ENCODE results near the gene PEA15. TPM values are rescaled to one million over a fixed set of nuclear protein-coding genes. Genes with fewer than 3 reads are reported as not detected.

PEA15 gene
- total RNA-seq, 2 donors from 2014 or later, result 50.4 to 184 TPM

DNA sequence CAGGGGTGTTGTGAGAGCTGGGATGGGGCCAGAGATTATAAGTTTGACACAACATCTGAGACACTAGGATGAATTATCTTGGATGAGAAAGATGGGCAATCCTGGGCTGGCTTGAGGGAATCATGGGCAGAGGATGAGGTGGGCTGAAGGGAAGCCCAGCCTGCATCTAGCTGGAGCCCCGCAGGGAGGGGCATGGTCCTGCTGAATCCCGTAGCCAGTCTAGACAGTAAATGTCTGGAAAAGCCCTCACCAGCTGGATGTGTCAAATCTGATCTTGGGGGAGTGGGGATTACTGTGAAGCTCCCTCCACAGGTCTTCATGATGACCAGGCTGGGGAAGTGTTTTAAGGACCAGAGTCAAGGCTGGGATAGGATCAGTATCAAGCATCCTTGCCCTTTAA, 18.5 kb upstream of the PEA15 start:
- Histone ChIP-seq H3K9me3 (no peaks in the 10 kb centered on the region), H3K4me3 (no peak overlapping the region), H3K27ac (no peak overlapping the region), H3K27me3 (replicated peaks; ENCODE audit: insufficient read depth) (no peaks in the 10 kb centered on the region), H3K36me3 (no peaks in the 10 kb centered on the region), H3K4me1 (replicated peaks) (no peaks in the 10 kb centered on the region)
- no peak for DNase-seq (ENCODE audit: low spot score)
- TF ChIP-seq POLR2AphosphoS5 (IDR thresholded peaks at IDR 0.05), result no peak
- TF ChIP-seq, protein P1, sequence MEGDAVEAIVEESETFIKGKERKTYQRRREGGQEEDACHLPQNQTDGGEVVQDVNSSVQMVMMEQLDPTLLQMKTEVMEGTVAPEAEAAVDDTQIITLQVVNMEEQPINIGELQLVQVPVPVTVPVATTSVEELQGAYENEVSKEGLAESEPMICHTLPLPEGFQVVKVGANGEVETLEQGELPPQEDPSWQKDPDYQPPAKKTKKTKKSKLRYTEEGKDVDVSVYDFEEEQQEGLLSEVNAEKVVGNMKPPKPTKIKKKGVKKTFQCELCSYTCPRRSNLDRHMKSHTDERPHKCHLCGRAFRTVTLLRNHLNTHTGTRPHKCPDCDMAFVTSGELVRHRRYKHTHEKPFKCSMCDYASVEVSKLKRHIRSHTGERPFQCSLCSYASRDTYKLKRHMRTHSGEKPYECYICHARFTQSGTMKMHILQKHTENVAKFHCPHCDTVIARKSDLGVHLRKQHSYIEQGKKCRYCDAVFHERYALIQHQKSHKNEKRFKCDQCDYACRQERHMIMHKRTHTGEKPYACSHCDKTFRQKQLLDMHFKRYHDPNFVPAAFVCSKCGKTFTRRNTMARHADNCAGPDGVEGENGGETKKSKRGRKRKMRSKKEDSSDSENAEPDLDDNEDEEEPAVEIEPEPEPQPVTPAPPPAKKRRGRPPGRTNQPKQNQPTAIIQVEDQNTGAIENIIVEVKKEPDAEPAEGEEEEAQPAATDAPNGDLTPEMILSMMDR (IDR thresholded peaks at IDR 0.05), result no peak
- TF ChIP-seq POLR2A (IDR thresholded peaks at IDR 0.05), result no peak
- intact Hi-C loops (cut with DNase I), result no loop called here
- 56% methylated on average over 2 of the region's 2 CpGs for WGBS

DNA sequence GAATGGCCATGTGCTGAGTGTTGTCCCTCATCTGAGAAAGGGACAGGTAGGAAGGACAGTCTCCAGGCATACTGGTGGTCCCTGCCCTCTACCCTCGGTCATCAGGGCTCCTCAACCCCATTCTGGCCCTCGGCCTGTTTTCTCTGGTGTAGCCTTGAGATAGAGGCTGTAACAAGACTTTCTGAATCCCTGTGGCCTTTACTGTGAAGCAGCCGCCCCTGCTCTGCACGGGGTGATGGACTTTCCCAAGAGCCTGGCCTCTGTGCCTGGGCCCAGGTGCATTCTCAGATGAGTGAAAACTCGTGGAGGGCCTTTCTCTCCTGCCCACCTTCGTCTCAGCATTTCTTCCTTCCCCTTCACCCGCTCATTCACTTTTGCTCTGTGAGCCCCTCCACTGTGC, 17.8 kb upstream of the PEA15 start:
- Histone ChIP-seq H3K27me3 (replicated peaks; ENCODE audit: insufficient read depth) (no peaks in the 10 kb centered on the region), H3K4me3 (no peak overlapping the region), H3K4me1 (replicated peaks) (no peaks in the 10 kb centered on the region), H3K36me3 (no peaks in the 10 kb centered on the region), H3K27ac (no peak overlapping the region), H3K9me3 (no peaks in the 10 kb centered on the region)
- no peak for TF ChIP-seq POLR2A (IDR thresholded peaks at IDR 0.05)
- no peak for TF ChIP-seq POLR2AphosphoS5 (IDR thresholded peaks at IDR 0.05)
- TF ChIP-seq, protein P1 (IDR thresholded peaks at IDR 0.05), result no peak
- WGBS, result 86% methylated on average over 7 of the region's 7 CpGs
- no peak for DNase-seq (ENCODE audit: low spot score)
- intact Hi-C loops (cut with DNase I), result no loop called here

DNA sequence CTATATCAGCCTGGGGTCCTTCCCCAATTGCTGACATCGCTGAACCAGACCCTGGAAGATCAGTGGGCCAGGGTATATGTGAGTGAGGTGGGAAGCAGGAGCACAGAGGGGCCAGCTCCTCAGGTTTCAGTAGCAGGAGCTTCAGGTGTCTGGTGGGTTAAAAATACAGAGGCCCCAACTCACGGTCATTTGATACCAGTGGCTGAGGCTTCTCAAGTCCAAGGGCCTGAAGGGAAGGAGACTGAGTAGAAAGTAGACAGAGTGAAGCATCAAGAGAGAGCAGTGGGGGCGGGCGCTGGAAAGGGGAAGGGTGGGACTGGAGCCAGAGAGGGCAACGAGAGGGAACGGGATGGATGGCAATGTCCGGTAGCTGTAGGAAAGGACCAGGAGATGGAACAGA, 16.8 kb upstream of the PEA15 start:
- WGBS, result 76% methylated on average over 7 of the region's 7 CpGs
- Histone ChIP-seq H3K27me3 (replicated peaks; ENCODE audit: insufficient read depth) (no peaks in the 10 kb centered on the region), H3K4me3 (no peak overlapping the region), H3K9me3 (no peaks in the 10 kb centered on the region), H3K27ac (no peak overlapping the region), H3K36me3 (no peaks in the 10 kb centered on the region), H3K4me1 (replicated peaks) (peaks cover 2% of the 10 kb centered on the region)
- DNase-seq (ENCODE audit: low spot score), result no peak
- TF ChIP-seq POLR2A (IDR thresholded peaks at IDR 0.05) (no peak), POLR2AphosphoS5 (IDR thresholded peaks at IDR 0.05) (no peak)
- TF ChIP-seq, protein P1 (IDR thresholded peaks at IDR 0.05), result no peak
- intact Hi-C loops (cut with DNase I), result no loop called here

DNA sequence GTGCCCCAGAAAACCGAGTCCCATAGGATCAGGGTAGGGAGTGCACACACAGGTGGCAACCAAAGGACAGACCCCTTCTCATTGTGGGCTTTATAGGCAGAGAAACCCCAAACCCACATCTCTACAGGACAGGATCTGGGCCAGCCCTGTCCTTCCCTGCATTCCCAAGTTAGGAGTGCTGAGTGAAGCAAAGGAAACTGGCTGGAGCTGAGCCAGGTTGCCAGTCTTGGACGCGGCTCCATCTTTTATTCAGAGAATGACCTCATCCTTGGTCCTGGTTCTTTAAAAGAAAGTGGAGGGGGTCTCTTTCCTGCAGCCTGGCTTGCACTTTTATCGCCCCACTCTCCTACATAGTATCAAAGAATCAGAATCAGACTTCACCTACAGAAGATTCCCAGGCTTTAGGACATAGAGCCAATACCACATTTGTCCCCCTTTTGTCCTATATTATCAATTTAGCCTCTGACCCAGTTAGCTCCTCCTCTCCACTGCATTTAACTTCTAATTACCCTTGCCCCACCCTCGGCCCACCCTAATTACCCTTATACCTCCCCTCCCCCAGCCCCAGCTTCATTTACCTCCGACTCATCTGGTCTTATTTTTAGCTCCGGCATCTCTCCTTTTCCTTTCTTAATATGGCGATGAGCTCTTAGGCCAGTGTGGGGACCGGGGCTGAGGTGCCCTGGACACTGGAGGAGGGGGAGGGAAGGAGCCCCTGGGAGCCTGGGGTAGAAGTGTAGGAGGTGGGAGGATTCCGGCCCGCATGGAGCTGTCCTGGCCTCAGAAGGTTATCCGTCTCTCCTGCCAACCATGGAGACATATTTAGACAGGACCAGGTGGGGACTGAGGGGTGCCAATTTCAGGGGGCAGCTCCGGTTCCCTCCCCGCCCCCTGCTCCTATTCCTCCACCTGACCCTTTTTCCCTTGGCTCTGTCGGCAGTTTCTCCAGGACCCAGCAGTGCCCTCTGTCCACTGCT, 15.2 kb upstream of the PEA15 start, which contains the start of gene CASQ1:
TSS of gene CASQ1 (plus strand) at position 927 of the 977 bp plus-strand sequence. CDS start 177 bp downstream, outside the sequence.
- Histone ChIP-seq H3K9me3 (no peaks in the 10 kb centered on the region), H3K27ac (no peak within 1 kb of the TSS), H3K4me3 (no peak within 1 kb of the TSS), H3K27me3 (replicated peaks; ENCODE audit: insufficient read depth) (no peaks in the 10 kb centered on the region), H3K4me1 (replicated peaks) (peaks cover 3% of the 10 kb centered on the region), H3K36me3 (no peaks in the 10 kb centered on the region)
- 58% methylated on average over 15 of the region's 15 CpGs for WGBS
- peak; percentile 17 for DNase-seq (ENCODE audit: low spot score)
- intact Hi-C loops (cut with DNase I), result loop anchor here (5.0 kb wide), 1 partner anchor 62 kb away; no protein-coding TSS in a partner anchor
- TF ChIP-seq POLR2AphosphoS5 (IDR thresholded peaks at IDR 0.05) (no peak), POLR2A (IDR thresholded peaks at IDR 0.05) (no peak)
- TF ChIP-seq, protein P1 (IDR thresholded peaks at IDR 0.05), result no peak

All from prostate gland (tissue), 2 donors.